OCI-LY7 (cell line): Measurements from ENCODE around the gene MAGEF1. TPM values are rescaled to one million over a fixed set of nuclear protein-coding genes. Genes with fewer than 3 reads are reported as not detected.

Experiments used
- BruUV-seq: library from RNA; stranded (reverse); fragments of 400-500 nt; replicated peaks from 2 replicates; lab custom pipeline; 2021; lab: Mats Ljungman, UMichigan
- CTCF ChIA-PET: fragments of 300-600 bp; sonication (Branson Sonifier 250); formaldehyde crosslinking; loops from one replicate; lab custom pipeline; 2022; ENCODE audit warnings: antibody characterized with exemption; ENCODE audit not compliant: unreplicated experiment; lab: Charles Lee
- POLR2A ChIA-PET: fragments of 300-600 bp; sonication (Branson Sonifier 250); formaldehyde crosslinking; loops from one replicate; lab custom pipeline; 2022; ENCODE audit warnings: antibody characterized with exemption; lab: Charles Lee
- DNase-seq: peaks from one replicate; pipeline ENCODE4 v3.0.0-alpha.2; 2015; ENCODE audit warnings: low spot score
- H2AFZ ChIP-seq: fragments of 200-600 bp; sonication (generic), shearing (Covaris generic); 2 replicates; pipeline ENCODE4 v1.6.1; 2014; ENCODE audit warnings: mild to moderate bottlenecking, antibody characterized with exemption, low read length, moderate library complexity
- H3K27ac ChIP-seq: fragments of 200-600 bp; sonication (generic); 2 replicates; pipeline ENCODE4 v1.5.1; 2014; ENCODE audit warnings: mixed run types, low read depth, mild to moderate bottlenecking, moderate library complexity, low read length, inconsistent platforms; ENCODE audit not compliant: poor library complexity, severe bottlenecking
- H3K36me3 ChIP-seq: fragments of 200-600 bp; sonication (generic); 2 replicates; pipeline ENCODE4 v1.6.1; 2014; ENCODE audit warnings: mild to moderate bottlenecking, antibody characterized with exemption, low read length, moderate library complexity, mixed read lengths; ENCODE audit not compliant: insufficient read depth
- H3K4me1 ChIP-seq: fragments of 200-600 bp; sonication (generic); 2 replicates; pipeline ENCODE4 v1.5.1; 2014; ENCODE audit warnings: mild to moderate bottlenecking, low read length; ENCODE audit not compliant: insufficient read depth, poor library complexity, severe bottlenecking
- H3K4me2 ChIP-seq: fragments of 200-600 bp; sonication (generic); 2 replicates; pipeline ENCODE4 v1.6.1; 2014; ENCODE audit warnings: mild to moderate bottlenecking, low read length
- H3K4me3 ChIP-seq: fragments of 200-600 bp; sonication (generic); 2 replicates; pipeline ENCODE4 v1.5.1; 2014; ENCODE audit warnings: mild to moderate bottlenecking, low read depth, low read length; ENCODE audit not compliant: poor library complexity, severe bottlenecking
- H3K79me2 ChIP-seq: fragments of 200-600 bp; sonication (generic); 2 replicates; pipeline ENCODE4 v1.6.1; 2016; ENCODE audit warnings: low read depth, mild to moderate bottlenecking, low read length, moderate library complexity, mixed read lengths; ENCODE audit not compliant: insufficient read depth
- H3K9me2 ChIP-seq: fragments of 200-600 bp; sonication (generic); 2 replicates; pipeline ENCODE4 v1.6.1; 2016; ENCODE audit warnings: mild to moderate bottlenecking, low read length, mixed read lengths; ENCODE audit not compliant: insufficient read depth
- H3K9me3 ChIP-seq: fragments of 200-600 bp; sonication (generic); 2 replicates; pipeline ENCODE4 v1.6.1; 2014; ENCODE audit warnings: mild to moderate bottlenecking, mixed run types, low read length, mixed read lengths
- H4K20me1 ChIP-seq: fragments of 200-600 bp; sonication (generic); 2 replicates; pipeline ENCODE4 v1.6.1; 2014; ENCODE audit warnings: mild to moderate bottlenecking, antibody characterized with exemption, low read length, moderate library complexity, mixed read lengths; ENCODE audit not compliant: insufficient read depth
- EZH2phosphoT487 ChIP-seq: fragments of 200-600 bp; sonication (generic); IDR thresholded peaks from 2 replicates; pipeline ENCODE4 v1.6.1; 2018; ENCODE audit warnings: low read depth, borderline replicate concordance, mild to moderate bottlenecking, mixed run types, antibody characterized with exemption, low read length, moderate library complexity, mixed read lengths
- intact Hi-C: fragments of 100-400 bp; cut with micrococcal nuclease; formaldehyde crosslinking; loops from one replicate; pipeline ENCODE4 v1.10.0; 2022; ENCODE audit not compliant: unreplicated experiment
- total RNA-seq, 2 experiments: library from RNA; depleted of rRNA in 1 of 2; stranded (reverse); fragments of >200 nt in 1 of 2; shearing (Covaris generic) in 1 of 2; gene quantifications; 2 replicates each; pipeline ENCODE4 v1.2.3, GENCODE V29; 2014 to 2022
- TF ChIP-seq, protein P1 (sequence below): fragments of 200-600 bp; sonication (generic); conservative IDR thresholded peaks from 2 replicates; pipeline ENCODE4 v1.5.1; 2014; ENCODE audit warnings: mild to moderate bottlenecking, antibody characterized with exemption, low read length, moderate library complexity, mixed read lengths

MAGEF1 gene
- total RNA-seq, 2 experiments from 2014 or later: 29.2 to 47.8 TPM

DNA sequence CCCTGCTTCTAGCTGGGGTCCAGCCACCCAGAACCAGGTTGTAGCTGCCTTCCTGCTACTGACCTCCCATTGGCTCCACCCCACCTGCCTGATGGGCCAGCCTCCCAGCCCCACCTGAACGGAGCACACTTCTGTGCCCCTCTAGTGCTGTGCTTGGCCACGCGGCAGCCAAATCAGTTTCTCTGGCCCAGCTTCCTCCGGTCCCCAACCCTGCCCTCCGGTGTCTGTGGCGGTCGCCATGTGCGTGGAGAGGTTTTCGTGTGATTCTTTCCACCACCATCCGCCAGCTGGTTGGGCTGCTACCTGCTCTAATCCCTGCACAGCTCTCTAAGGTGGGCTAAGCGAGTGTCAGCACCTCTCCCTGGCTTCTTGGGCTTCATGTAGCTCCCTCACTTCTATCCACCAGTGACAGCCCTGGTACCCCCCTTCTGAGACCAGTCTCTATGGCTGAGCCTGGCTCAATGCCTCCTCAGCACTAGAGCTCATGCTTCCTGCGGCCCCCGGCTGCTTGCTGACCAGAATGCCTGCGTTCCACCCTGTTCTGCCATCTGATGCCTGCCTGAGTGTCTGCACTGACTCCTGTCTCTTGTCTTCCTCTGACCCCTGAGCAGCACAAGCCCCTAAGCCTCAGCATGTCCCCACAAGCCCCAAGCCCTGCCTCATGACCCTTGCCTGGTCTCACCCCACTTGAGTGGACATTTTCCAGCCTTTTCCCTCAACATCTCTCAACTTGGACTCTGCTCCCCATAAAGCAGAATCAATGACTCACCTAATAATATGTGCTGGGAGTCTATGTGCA lies 23.2 kb upstream of the MAGEF1 start:
- DNase-seq: no peak
- ChIA-PET POLR2A (interaction anchor here (0.6 kb wide), 1 partner anchor 259 kb away, joined by 3 read pairs; no protein-coding TSS in a partner anchor), CTCF (no interaction called here)
- Histone ChIP-seq H2AFZ (no peak overlapping the region), H3K4me2 (no peak overlapping the region), H3K9me2 (no peaks in the 10 kb centered on the region), H3K9me3 (no peaks in the 10 kb centered on the region), H3K27ac (no peak overlapping the region), H3K79me2 (no peaks in the 10 kb centered on the region), H4K20me1 (no peaks in the 10 kb centered on the region), H3K4me3 (no peak overlapping the region), H3K36me3 (no peaks in the 10 kb centered on the region), H3K4me1 (no peaks in the 10 kb centered on the region)
- intact Hi-C loops: no loop called here
- BruUV-seq: no TSS peak
- no peak for TF ChIP-seq EZH2phosphoT487
- TF ChIP-seq, protein P1, sequence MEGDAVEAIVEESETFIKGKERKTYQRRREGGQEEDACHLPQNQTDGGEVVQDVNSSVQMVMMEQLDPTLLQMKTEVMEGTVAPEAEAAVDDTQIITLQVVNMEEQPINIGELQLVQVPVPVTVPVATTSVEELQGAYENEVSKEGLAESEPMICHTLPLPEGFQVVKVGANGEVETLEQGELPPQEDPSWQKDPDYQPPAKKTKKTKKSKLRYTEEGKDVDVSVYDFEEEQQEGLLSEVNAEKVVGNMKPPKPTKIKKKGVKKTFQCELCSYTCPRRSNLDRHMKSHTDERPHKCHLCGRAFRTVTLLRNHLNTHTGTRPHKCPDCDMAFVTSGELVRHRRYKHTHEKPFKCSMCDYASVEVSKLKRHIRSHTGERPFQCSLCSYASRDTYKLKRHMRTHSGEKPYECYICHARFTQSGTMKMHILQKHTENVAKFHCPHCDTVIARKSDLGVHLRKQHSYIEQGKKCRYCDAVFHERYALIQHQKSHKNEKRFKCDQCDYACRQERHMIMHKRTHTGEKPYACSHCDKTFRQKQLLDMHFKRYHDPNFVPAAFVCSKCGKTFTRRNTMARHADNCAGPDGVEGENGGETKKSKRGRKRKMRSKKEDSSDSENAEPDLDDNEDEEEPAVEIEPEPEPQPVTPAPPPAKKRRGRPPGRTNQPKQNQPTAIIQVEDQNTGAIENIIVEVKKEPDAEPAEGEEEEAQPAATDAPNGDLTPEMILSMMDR: no peak

DNA sequence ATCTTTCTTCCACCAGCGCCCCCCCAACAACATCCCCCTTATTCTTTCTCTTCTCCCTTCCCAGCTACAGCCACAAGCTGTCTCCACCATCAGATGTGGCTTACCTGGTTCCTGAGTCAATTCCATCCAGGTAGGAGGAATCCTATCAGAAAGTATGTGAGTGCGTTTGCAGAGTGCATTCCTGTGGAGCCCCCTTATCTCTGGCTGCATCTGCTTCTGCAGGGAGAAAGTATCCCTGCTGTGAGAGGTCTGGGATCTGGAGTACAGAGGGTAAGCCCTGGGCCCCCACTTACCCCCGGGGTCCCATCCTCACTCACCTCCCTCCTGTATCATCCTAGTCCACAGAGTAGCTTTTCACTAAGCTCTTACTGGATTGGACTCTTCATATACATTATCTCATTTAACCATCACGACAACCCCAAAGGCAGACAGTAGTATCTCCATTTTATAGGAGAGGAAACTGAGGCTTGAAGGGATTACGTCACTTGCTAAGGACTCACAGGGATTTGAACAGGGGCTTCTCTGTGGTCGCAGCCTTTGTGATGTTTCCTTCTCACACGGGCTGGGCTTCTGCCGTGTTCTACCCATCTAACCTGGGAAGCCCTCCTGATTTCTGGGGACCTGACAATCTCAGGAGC lies 22.2 kb upstream of the MAGEF1 start:
- H3K9me3 ChIP-seq: no peaks in the 10 kb centered on the region
- H3K36me3 ChIP-seq: no peaks in the 10 kb centered on the region
- H2AFZ ChIP-seq: no peak overlapping the region
- no peaks in the 10 kb centered on the region for H3K4me1 ChIP-seq
- intact Hi-C loops: no loop called here
- no peaks in the 10 kb centered on the region for H4K20me1 ChIP-seq
- H3K9me2 ChIP-seq: no peaks in the 10 kb centered on the region
- no peak overlapping the region for H3K27ac ChIP-seq
- H3K4me3 ChIP-seq: no peak overlapping the region
- POLR2A ChIA-PET: interaction anchor here (0.5 kb wide), 1 partner anchor 23 kb away, joined by 4 read pairs; no protein-coding TSS in a partner anchor
- no peak overlapping the region for H3K4me2 ChIP-seq
- DNase-seq: no peak
- H3K79me2 ChIP-seq: no peaks in the 10 kb centered on the region
- TF ChIP-seq EZH2phosphoT487: no peak
- TF ChIP-seq, protein P1: no peak
- BruUV-seq: no TSS peak
- CTCF ChIA-PET: interaction anchor here (0.6 kb wide), 1 partner anchor 838 kb away, joined by 3 read pairs; no protein-coding TSS in a partner anchor
